Neural progenitor cell (in vitro differentiated cells): ENCODE data around the gene COQ3. TPM values are rescaled to one million over a fixed set of nuclear protein-coding genes. Genes with fewer than 3 reads are reported as not detected.

Experiments
- DNase-seq: peaks from one replicate; pipeline ENCODE4 v3.0.0-alpha.2; 2016; ENCODE audit warnings: low spot score
- H2AFZ ChIP-seq: fragments of 200-600 bp; sonication (generic); replicated peaks from 2 replicates; pipeline ENCODE4 v1.6.1; 2016; ENCODE audit warnings: antibody characterized with exemption
- H3F3A ChIP-seq: fragments of 200-600 bp; sonication (generic); 2 replicates; pipeline ENCODE4 v1.6.1; 2016; ENCODE audit warnings: antibody characterized with exemption, low read depth
- H3K27ac ChIP-seq: fragments of 200-600 bp; sonication (generic); 2 replicates; pipeline ENCODE4 v1.5.1; 2016; ENCODE audit warnings: mild to moderate bottlenecking
- H3K27me3 ChIP-seq: fragments of 200-600 bp; sonication (generic); 2 replicates; pipeline ENCODE4 v1.6.1; 2016; ENCODE audit warnings: mild to moderate bottlenecking, moderate library complexity
- H3K36me3 ChIP-seq: fragments of 200-600 bp; sonication (generic); 2 replicates; pipeline ENCODE4 v1.5.1; 2016
- H3K4me1 ChIP-seq: fragments of 200-600 bp; sonication (generic); 2 replicates; pipeline ENCODE4 v1.6.1; 2016; ENCODE audit warnings: mixed run types
- H3K4me2 ChIP-seq: fragments of 200-600 bp; sonication (generic); 2 replicates; pipeline ENCODE4 v1.6.1; 2016
- H3K4me3 ChIP-seq: fragments of 200-600 bp; sonication (generic); 2 replicates; pipeline ENCODE4 v1.5.1; 2016
- H3K79me2 ChIP-seq: fragments of 200-600 bp; sonication (generic); 2 replicates; pipeline ENCODE4 v1.6.1; 2016; ENCODE audit warnings: low read depth
- H3K9ac ChIP-seq: fragments of 200-600 bp; sonication (generic); 2 replicates; pipeline ENCODE4 v1.6.1; 2016
- H3K9me3 ChIP-seq: fragments of 200-600 bp; sonication (generic); 2 replicates; pipeline ENCODE4 v1.5.1; 2016; ENCODE audit warnings: low read depth
- H4K20me1 ChIP-seq: fragments of 200-600 bp; sonication (generic); 2 replicates; pipeline ENCODE4 v1.6.1; 2016; ENCODE audit warnings: low read depth
- H3K27ac Mint-ChIP-seq: 3 replicates; pipeline ENCODE4 v1.8.0; 2021; ENCODE audit warnings: mixed read lengths
- H3K27me3 Mint-ChIP-seq: 2 replicates; pipeline ENCODE4 v1.8.0; 2022; ENCODE audit warnings: low read depth, mild to moderate bottlenecking, inconsistent platforms, moderate library complexity, mixed read lengths; ENCODE audit not compliant: insufficient read depth
- H3K36me3 Mint-ChIP-seq: 3 replicates; pipeline ENCODE4 v1.8.0; 2021; ENCODE audit warnings: mixed read lengths
- H3K4me1 Mint-ChIP-seq: 3 replicates; pipeline ENCODE4 v1.8.0; 2021; ENCODE audit warnings: mixed read lengths
- H3K4me3 Mint-ChIP-seq: 3 replicates; pipeline ENCODE4 v1.8.0; 2021; ENCODE audit warnings: mild to moderate bottlenecking, moderate library complexity, mixed read lengths
- H3K9me3 Mint-ChIP-seq: 3 replicates; pipeline ENCODE4 v1.8.0; 2020; ENCODE audit warnings: mixed read lengths
- CTCF ChIP-seq: fragments of 200-600 bp; sonication (generic); IDR thresholded peaks from 2 replicates; pipeline ENCODE4 v1.5.1; 2017; ENCODE audit warnings: antibody characterized with exemption, mild to moderate bottlenecking
- EZH2 ChIP-seq: fragments of 200-600 bp; sonication (generic); IDR thresholded peaks from 2 replicates; pipeline ENCODE4 v1.6.1; 2017; ENCODE audit warnings: antibody characterized with exemption, mild to moderate bottlenecking, moderate library complexity
- EZH2phosphoT487 ChIP-seq: fragments of 200-600 bp; sonication (generic); IDR thresholded peaks from 2 replicates; pipeline ENCODE4 v1.6.1; 2017; ENCODE audit warnings: antibody characterized with exemption
- total RNA-seq: library from RNA; depleted of rRNA; stranded (reverse); fragments of >200 nt; gene quantifications from 2 replicates; pipeline ENCODE4 v1.2.3, GENCODE V29; 2015; ENCODE audit warnings: low replicate concordance

The COQ3 gene
- 7.8 and 16.2 TPM in 2 replicates for total RNA-seq

DNA sequence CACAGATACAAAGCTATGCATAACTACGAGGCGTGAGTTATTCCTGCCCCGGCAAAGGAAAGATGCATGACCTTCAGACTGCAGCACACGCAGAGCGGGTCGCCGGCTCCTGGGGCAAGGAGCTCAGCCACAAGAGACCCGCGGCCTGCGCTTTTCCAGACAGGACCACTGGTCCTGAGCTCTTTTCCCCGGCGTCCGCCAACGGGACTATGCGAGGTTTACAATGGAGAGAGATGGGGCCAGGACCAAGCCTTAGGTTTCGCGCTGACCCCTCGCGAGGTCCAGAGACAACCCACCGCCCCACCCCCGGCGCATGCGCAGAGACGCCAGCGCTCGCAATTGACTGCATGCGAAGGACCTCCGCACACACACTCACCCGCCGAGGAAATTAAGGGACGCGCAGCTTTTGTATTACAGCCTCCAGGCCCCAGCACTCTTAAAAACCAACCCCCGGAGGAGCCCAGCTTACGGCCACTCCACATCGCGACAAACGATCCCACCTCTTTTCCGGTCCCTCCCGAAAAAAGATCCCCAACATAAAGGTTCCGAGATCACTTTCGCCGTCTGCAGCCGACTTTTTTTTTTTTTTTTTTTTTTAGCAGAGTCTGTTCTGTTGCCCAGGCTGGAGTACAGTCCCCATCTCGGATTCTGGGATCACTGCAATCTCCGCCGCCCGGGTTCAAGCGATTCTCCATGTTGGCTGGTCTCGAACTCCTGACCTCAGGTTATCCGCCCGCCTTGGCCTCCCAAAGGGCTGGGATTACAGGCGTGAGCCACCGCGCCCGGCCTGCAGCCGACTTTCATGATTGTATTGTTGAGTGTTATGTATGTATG lies at the start of gene COQ3:
Gene COQ3, minus strand, starts transcription at position 498 of the 834 bp plus-strand sequence. Its CDS starts 16 bp downstream, at position 482.
- Histone ChIP-seq H4K20me1 (no peaks in the 10 kb centered on the region), H3K27me3 (no peaks in the 10 kb centered on the region), H3K4me2 (peak within 1 kb of the TSS; percentile 80), H3K9me3 (no peaks in the 10 kb centered on the region), H3K79me2 (no peaks in the 10 kb centered on the region), H3F3A (peaks cover 54% of the 10 kb centered on the region), H2AFZ (peak within 1 kb of the TSS; percentile 85), H3K36me3 (peaks cover 4% of the 10 kb centered on the region), H3K27ac (peak within 1 kb of the TSS; percentile 91), H3K9ac (peak within 1 kb of the TSS; percentile 71), H3K4me1 (no peaks in the 10 kb centered on the region), H3K4me3 (peak within 1 kb of the TSS; percentile 60)
- DNase-seq: peak; percentile 95
- Mint-ChIP-seq H3K4me1 (peaks cover 12% of the 10 kb centered on the region), H3K9me3 (no peaks in the 10 kb centered on the region), H3K27ac (peak within 1 kb of the TSS; percentile 99), H3K4me3 (peak within 1 kb of the TSS; percentile 95), H3K27me3 (no peaks in the 10 kb centered on the region), H3K36me3 (peaks cover 4% of the 10 kb centered on the region)
- TF ChIP-seq CTCF: no peak
- peak; percentile 43 for TF ChIP-seq EZH2
- TF ChIP-seq EZH2phosphoT487: no peak

- H3K4me2 ChIP-seq: no peak overlapping the region
- peaks cover 5% of the 10 kb centered on the region for H3K4me1 ChIP-seq
- TF ChIP-seq EZH2: no peak
- peak; percentile 72 for TF ChIP-seq CTCF
- H3K27ac Mint-ChIP-seq: no peak overlapping the region
- no peaks in the 10 kb centered on the region for H3K9me3 ChIP-seq
- H2AFZ ChIP-seq: no peak overlapping the region
- peaks cover 14% of the 10 kb centered on the region for H3F3A ChIP-seq
- H3K4me3 ChIP-seq: no peak overlapping the region
- no peak for DNase-seq
- no peaks in the 10 kb centered on the region for H4K20me1 ChIP-seq
- no peak overlapping the region for H3K4me3 Mint-ChIP-seq
- H3K9ac ChIP-seq: no peak overlapping the region
- H3K36me3 Mint-ChIP-seq: peaks cover 10% of the 10 kb centered on the region
- H3K27me3 ChIP-seq: no peaks in the 10 kb centered on the region
- H3K27me3 Mint-ChIP-seq: no peaks in the 10 kb centered on the region
- H3K9me3 Mint-ChIP-seq: no peaks in the 10 kb centered on the region
- H3K79me2 ChIP-seq: no peaks in the 10 kb centered on the region
- no peaks in the 10 kb centered on the region for H3K36me3 ChIP-seq
- peaks cover 11% of the 10 kb centered on the region for H3K4me1 Mint-ChIP-seq
- H3K27ac ChIP-seq: no peak overlapping the region
Observed at GRCh38 chr6:99434702-99435530, 40.9 kb upstream of the COQ3 start.

- Mint-ChIP-seq H3K4me3 (no peak overlapping the region), H3K36me3 (peaks cover 10% of the 10 kb centered on the region), H3K27ac (peak overlapping the region; percentile 64), H3K9me3 (no peaks in the 10 kb centered on the region), H3K4me1 (peaks cover 17% of the 10 kb centered on the region), H3K27me3 (no peaks in the 10 kb centered on the region)
- Histone ChIP-seq H3K27ac (no peak overlapping the region), H3K27me3 (no peaks in the 10 kb centered on the region), H3K9me3 (no peaks in the 10 kb centered on the region), H3K4me1 (peaks cover 5% of the 10 kb centered on the region), H4K20me1 (no peaks in the 10 kb centered on the region), H3K79me2 (no peaks in the 10 kb centered on the region), H3K36me3 (no peaks in the 10 kb centered on the region), H3K4me3 (no peak overlapping the region), H3K9ac (no peak overlapping the region), H2AFZ (no peak overlapping the region), H3F3A (peaks cover 14% of the 10 kb centered on the region), H3K4me2 (no peak overlapping the region)
- DNase-seq: peak; percentile 36
- TF ChIP-seq CTCF (no peak), EZH2 (no peak), EZH2phosphoT487 (no peak)
Observed at GRCh38 chr6:99432877-99433276, 38.9 kb upstream of the COQ3 start.
